HG02885 (cell line): ENCODE measurements around the gene CTCFL.
A peak's percentile ranks its signal among the peaks of the same experiment; 100 is the strongest.

Experiments used
- ATAC-seq: cut with Tn5 transposase; IDR thresholded peaks from one replicate; pipeline ENCODE4 v1.9.1; 2021; ENCODE audit warnings: mild to moderate bottlenecking; ENCODE audit not compliant: unreplicated experiment, poor library complexity

Gene CTCFL

DNA sequence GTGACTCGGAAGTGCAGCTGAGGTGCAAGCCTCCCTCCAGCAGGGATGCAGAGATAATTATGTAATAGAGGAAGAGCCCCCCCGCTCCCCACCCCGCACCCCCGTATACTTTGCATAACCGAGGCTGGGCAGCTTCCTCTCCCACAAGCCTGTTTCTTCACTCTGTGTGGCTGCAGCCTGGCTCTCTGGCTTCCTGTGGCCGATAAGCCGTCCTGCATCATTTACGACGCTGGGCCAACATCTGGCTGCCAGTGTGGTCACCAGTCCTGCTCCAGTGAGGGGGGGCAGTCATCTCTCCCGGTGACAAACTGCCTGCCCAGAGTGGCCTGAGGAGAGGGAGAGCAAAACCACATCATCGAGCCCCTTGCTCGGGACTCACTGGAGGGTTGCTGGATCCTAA is 74.5 kb downstream of the CTCFL start:
- peak; percentile 70 for ATAC-seq

DNA sequence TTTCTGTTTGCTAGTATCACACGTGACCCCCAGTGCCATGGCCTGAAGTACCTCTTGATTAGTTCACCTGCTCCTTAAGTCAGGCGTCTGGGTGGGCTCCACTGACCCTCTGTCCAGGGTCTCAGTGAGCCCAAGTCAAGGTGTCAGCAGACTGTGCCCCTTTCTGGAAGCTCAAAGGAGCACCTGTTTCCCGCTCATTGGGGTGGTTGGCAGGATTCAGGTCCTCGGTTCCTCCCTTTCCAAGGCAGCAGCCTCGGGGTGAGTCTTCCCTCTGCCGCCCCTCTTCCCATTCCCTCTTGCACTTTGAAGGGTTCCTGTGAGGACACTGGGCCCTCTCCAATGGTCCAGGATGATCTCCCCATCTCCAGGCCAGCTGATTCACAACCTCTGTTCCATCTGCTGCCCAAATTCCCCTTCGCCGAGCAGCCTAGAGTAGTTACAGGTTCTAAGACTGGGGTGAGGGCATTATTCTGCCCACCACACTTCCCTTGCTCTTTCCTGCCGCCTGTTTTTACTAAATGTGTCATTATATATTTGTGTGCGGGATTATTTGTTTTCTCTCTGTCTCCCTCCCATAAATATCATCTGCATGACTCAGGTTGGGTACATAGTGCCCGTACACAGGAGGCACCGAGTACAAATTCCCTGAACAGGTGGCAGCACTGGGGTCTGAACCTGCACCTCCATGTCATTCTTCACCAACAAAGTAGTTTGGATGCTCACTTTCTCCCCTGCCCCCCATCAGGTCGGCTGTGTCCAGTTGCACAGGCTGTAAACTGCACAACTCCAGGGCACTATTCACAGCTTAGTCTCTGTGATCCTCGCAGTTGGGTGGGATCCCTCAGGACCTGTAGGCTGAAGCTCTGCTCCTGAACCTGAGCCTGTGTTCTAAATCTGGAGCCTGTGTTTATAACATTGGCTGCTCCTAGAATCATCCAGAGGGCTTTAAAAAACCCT is 75.3 kb downstream of the CTCFL start:
- ATAC-seq = no peak

DNA sequence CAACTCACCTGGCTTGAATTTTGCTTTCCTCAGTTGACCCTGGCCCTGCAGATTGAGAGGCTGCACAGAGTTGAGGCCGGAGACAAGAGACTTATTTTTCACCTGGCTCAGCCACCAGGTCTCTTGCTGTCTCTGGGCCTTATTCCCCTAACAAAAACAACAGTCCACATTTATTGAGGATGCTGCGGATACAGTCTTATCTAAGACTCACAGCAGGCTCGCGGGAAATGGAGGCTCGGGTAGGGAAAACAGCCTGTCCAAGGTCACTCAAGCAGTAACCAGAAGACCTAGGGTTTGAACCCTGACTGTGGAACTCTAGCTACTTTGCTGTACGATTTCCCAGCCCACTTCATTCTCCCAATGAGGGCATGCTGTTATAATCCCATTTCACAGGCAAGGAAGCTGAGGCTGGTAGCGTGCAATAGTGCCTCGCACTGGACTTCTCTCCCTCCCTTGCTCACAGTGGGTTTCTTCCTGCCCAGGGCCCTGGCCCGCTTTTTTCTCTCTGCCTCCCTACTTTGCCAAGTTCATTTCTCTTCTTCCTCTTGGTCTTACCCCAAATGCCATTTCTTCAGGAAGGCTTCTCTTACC is 76.1 kb downstream of the CTCFL start:
- ATAC-seq = no peak
